ENCODE results near the gene MYO1E.
A peak's percentile ranks its signal among the peaks of the same experiment; 100 is the strongest.

The MYO1E gene

GRCh38 chr15:59371458-59372351 lies 966 bp downstream of the MYO1E start:
- TF ChIP-seq CTCF (IDR thresholded peaks at IDR 0.05) (0 out of 2 replicates have a peak, but pooled peaks have one; percentile 16), ZFX (IDR thresholded peaks at IDR 0.05; ENCODE audit: borderline replicate concordance) (no peak)
- peak overlapping the region; percentile 92 for H3K27ac ChIP-seq

GRCh38 chr15:59369597-59369996 lies 3.1 kb downstream of the MYO1E start:
- H3K27ac ChIP-seq = no peak overlapping the region
- TF ChIP-seq ZFX (IDR thresholded peaks at IDR 0.05; ENCODE audit: borderline replicate concordance) (no peak), CTCF (IDR thresholded peaks at IDR 0.05) (no peak)

- H3K27ac ChIP-seq = no peak overlapping the region
- no peak for TF ChIP-seq CTCF (IDR thresholded peaks at IDR 0.05)
- no peak for TF ChIP-seq ZFX (IDR thresholded peaks at IDR 0.05; ENCODE audit: borderline replicate concordance)
Observed at GRCh38 chr15:59367022-59367451, 5.6 kb downstream of the MYO1E start.

GRCh38 chr15:59366333-59367021 lies 6.2 kb downstream of the MYO1E start:
- no peak for TF ChIP-seq CTCF (IDR thresholded peaks at IDR 0.05)
- TF ChIP-seq ZFX (IDR thresholded peaks at IDR 0.05; ENCODE audit: borderline replicate concordance) = no peak
- no peak overlapping the region for H3K27ac ChIP-seq

- H3K27ac ChIP-seq = no peak overlapping the region
- no peak for TF ChIP-seq CTCF (IDR thresholded peaks at IDR 0.05)
- no peak for TF ChIP-seq ZFX (IDR thresholded peaks at IDR 0.05; ENCODE audit: borderline replicate concordance)
Observed at GRCh38 chr15:59364248-59364647, 8.4 kb downstream of the MYO1E start.

GRCh38 chr15:59362331-59362730 lies 10.3 kb downstream of the MYO1E start:
- H3K27ac ChIP-seq = no peak overlapping the region

More at GRCh38 chr15:59362331-59362730, 10.3 kb downstream of the MYO1E start:
- TF ChIP-seq ZFX (IDR thresholded peaks at IDR 0.05; ENCODE audit: borderline replicate concordance) (no peak), CTCF (IDR thresholded peaks at IDR 0.05) (no peak)
